HL-60 (cell line): ENCODE measurements around the gene GPR142.

Source experiments
- CTCF ChIP-seq: IDR thresholded peaks from one replicate; pipeline ENCODE4 v1.5.1; 2011; ENCODE audit warnings: low read length, control low read depth, inconsistent platforms; ENCODE audit not compliant: insufficient read depth
- POLR2AphosphoS5 ChIP-seq: IDR thresholded peaks from 2 replicates; pipeline ENCODE4 v1.6.1; 2012; ENCODE audit warnings: low read depth
- SPI1 ChIP-seq: IDR thresholded peaks from 2 replicates; pipeline ENCODE4 v1.6.1; 2012; ENCODE audit warnings: low read depth, mild to moderate bottlenecking, borderline replicate concordance
- TF ChIP-seq, protein P1 (sequence below): IDR thresholded peaks from 2 replicates; pipeline ENCODE4 v1.6.1; 2012; ENCODE audit warnings: low read depth; ENCODE audit not compliant: insufficient replicate concordance

- no peak for TF ChIP-seq CTCF
- TF ChIP-seq POLR2AphosphoS5 = no peak
- TF ChIP-seq, protein P1, sequence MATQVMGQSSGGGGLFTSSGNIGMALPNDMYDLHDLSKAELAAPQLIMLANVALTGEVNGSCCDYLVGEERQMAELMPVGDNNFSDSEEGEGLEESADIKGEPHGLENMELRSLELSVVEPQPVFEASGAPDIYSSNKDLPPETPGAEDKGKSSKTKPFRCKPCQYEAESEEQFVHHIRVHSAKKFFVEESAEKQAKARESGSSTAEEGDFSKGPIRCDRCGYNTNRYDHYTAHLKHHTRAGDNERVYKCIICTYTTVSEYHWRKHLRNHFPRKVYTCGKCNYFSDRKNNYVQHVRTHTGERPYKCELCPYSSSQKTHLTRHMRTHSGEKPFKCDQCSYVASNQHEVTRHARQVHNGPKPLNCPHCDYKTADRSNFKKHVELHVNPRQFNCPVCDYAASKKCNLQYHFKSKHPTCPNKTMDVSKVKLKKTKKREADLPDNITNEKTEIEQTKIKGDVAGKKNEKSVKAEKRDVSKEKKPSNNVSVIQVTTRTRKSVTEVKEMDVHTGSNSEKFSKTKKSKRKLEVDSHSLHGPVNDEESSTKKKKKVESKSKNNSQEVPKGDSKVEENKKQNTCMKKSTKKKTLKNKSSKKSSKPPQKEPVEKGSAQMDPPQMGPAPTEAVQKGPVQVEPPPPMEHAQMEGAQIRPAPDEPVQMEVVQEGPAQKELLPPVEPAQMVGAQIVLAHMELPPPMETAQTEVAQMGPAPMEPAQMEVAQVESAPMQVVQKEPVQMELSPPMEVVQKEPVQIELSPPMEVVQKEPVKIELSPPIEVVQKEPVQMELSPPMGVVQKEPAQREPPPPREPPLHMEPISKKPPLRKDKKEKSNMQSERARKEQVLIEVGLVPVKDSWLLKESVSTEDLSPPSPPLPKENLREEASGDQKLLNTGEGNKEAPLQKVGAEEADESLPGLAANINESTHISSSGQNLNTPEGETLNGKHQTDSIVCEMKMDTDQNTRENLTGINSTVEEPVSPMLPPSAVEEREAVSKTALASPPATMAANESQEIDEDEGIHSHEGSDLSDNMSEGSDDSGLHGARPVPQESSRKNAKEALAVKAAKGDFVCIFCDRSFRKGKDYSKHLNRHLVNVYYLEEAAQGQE = no peak
- no peak for TF ChIP-seq SPI1
Measured at GRCh38 chr17:74419928-74420411, 52.7 kb downstream of the GPR142 start.
